NCI-H146 treated with DMSO at 0.1 percent for 48 hours (cell line): ENCODE data around the gene ABLIM1.

Experiments
- DNase-seq: peaks from one replicate; lab custom pipeline; 2025; ENCODE audit not compliant: unreplicated experiment; lab: John Stamatoyannopoulos, UW

The ABLIM1 gene

GRCh38 chr10:114648368-114648767, 9.7 kb downstream of the ABLIM1 start:
- DNase-seq, result no peak

GRCh38 chr10:114647545-114648138, 10.4 kb downstream of the ABLIM1 start:
- DNase-seq, result no peak

- no peak for DNase-seq
Measured at GRCh38 chr10:114646426-114646825, 11.6 kb downstream of the ABLIM1 start.

- no peak for DNase-seq
Measured at GRCh38 chr10:114645706-114646105, 12.4 kb downstream of the ABLIM1 start.

- no peak for DNase-seq
Measured at GRCh38 chr10:114643158-114643557, 14.9 kb downstream of the ABLIM1 start.

- DNase-seq, result no peak
Measured at GRCh38 chr10:114642729-114643128, 15.3 kb downstream of the ABLIM1 start.

GRCh38 chr10:114638821-114639625, 19.1 kb downstream of the ABLIM1 start:
- peak; percentile 67 for DNase-seq

- no peak for DNase-seq
Measured at GRCh38 chr10:114635797-114636550, 22.1 kb downstream of the ABLIM1 start.

GRCh38 chr10:114635101-114635500, 23.0 kb downstream of the ABLIM1 start:
- DNase-seq, result no peak

- no peak for DNase-seq
Measured at GRCh38 chr10:114634609-114634979, 23.5 kb downstream of the ABLIM1 start.

- DNase-seq, result no peak
Measured at GRCh38 chr10:114632869-114633715, 25.0 kb downstream of the ABLIM1 start.

GRCh38 chr10:114631666-114632417, 26.2 kb downstream of the ABLIM1 start:
- DNase-seq, result peak; percentile 75

GRCh38 chr10:114631090-114631665, 26.9 kb downstream of the ABLIM1 start:
- no peak for DNase-seq

GRCh38 chr10:114629824-114630730, 28.0 kb downstream of the ABLIM1 start:
- no peak for DNase-seq

GRCh38 chr10:114629083-114629823, 28.8 kb downstream of the ABLIM1 start:
- DNase-seq, result no peak

- no peak for DNase-seq
Measured at GRCh38 chr10:114628106-114628505, 30.0 kb downstream of the ABLIM1 start.

GRCh38 chr10:114626841-114627240, 31.2 kb downstream of the ABLIM1 start:
- no peak for DNase-seq
